Breast epithelium (tissue), 3 donors: ENCODE measurements around the gene RANGAP1.

ENCODE experiments used
- CTCF ChIP-seq, 3 donors: fragments of 450-650 bp; IDR thresholded peaks; one replicate each; pipeline ENCODE4 v1.5.1; 2016 to 2017; ENCODE audit warnings: antibody characterized with exemption in 3 of 3, mild to moderate bottlenecking in 3 of 3, moderate library complexity in 3 of 3
- POLR2A ChIP-seq: fragments of 450-650 bp; IDR thresholded peaks from one replicate; pipeline ENCODE4 v1.6.1; 2016; ENCODE audit warnings: antibody characterized with exemption, mild to moderate bottlenecking, moderate library complexity

GRCh38 chr22:41330169-41330568, 44.2 kb upstream of the RANGAP1 start:
- TF ChIP-seq CTCF (IDR thresholded peaks at IDR 0.05): no peak
- no peak for TF ChIP-seq POLR2A
